SW480 (cell line): Measurements from ENCODE around the gene TOB2.

Experiments
- DNase-seq: peaks from one replicate; pipeline ENCODE4 v3.0.0-alpha.2; 2016; ENCODE audit warnings: low spot score

TOB2 gene

GRCh38 chr22:41384128-41384527 lies 62.5 kb downstream of the TOB2 start:
- no peak for DNase-seq
